NCI-H1930 (cell line): ENCODE data around the gene TTC3.
A peak's percentile ranks its signal among the peaks of the same experiment; 100 is the strongest.

Experiments used
- DNase-seq, 2 experiments: peaks; one replicate each; lab custom pipeline; 2025; lab: John Stamatoyannopoulos, UW

Gene TTC3

GRCh38 chr21:37062593-37062935 is 10.5 kb upstream of the TTC3 start:
- no peak for DNase-seq

- no peak for DNase-seq
Observed at GRCh38 chr21:37063433-37063832, 9.6 kb upstream of the TTC3 start.

GRCh38 chr21:37064841-37065240 is 8.2 kb upstream of the TTC3 start:
- no peak for DNase-seq

GRCh38 chr21:37065561-37066177 is 7.4 kb upstream of the TTC3 start:
- DNase-seq = no peak

- DNase-seq = no peak
Observed at GRCh38 chr21:37071561-37072273, 1.3 kb upstream of the TTC3 start.

- DNase-seq = peak; percentile 69 to 70
Observed at GRCh38 chr21:37072274-37072987, 623 bp upstream of the TTC3 start.

GRCh38 chr21:37073417-37074196 is 553 bp downstream of the TTC3 start:
- DNase-seq = peak; percentile 10 to 22

GRCh38 chr21:37074197-37074510 is 1.1 kb downstream of the TTC3 start:
- DNase-seq = no peak

- no peak for DNase-seq
Observed at GRCh38 chr21:37074546-37074945, 1.5 kb downstream of the TTC3 start.

- DNase-seq = no peak
Observed at GRCh38 chr21:37075214-37075770, 2.2 kb downstream of the TTC3 start.

GRCh38 chr21:37076087-37076850 is 3.2 kb downstream of the TTC3 start:
- DNase-seq = no peak

- no peak for DNase-seq
Observed at GRCh38 chr21:37077403-37077802, 4.3 kb downstream of the TTC3 start.

GRCh38 chr21:37079211-37079824 is 6.3 kb downstream of the TTC3 start:
- DNase-seq = no peak

- no peak for DNase-seq
Observed at GRCh38 chr21:37082375-37082774, 9.3 kb downstream of the TTC3 start.

GRCh38 chr21:37082856-37083528 is 9.9 kb downstream of the TTC3 start:
- DNase-seq = no peak

- DNase-seq = no peak
Observed at GRCh38 chr21:37085726-37086125, 12.7 kb downstream of the TTC3 start.

GRCh38 chr21:37087188-37087587 is 14.1 kb downstream of the TTC3 start:
- peak; percentile 9 to 18 for DNase-seq

- no peak for DNase-seq
Observed at GRCh38 chr21:37088186-37088735, 15.2 kb downstream of the TTC3 start.

- DNase-seq = no peak
Observed at GRCh38 chr21:37093977-37094376, 20.9 kb downstream of the TTC3 start.

- no peak for DNase-seq
Observed at GRCh38 chr21:37095821-37096220, 22.8 kb downstream of the TTC3 start.
